ENCODE results near the gene DACT3.

The DACT3 gene

GRCh38 chr19:46637224-46637623 lies 23.8 kb downstream of the DACT3 start:
- Histone ChIP-seq H3K27me3 (ENCODE audit: insufficient read depth, low read length, poor library complexity, severe bottlenecking) (no peaks in the 10 kb centered on the region), H3K9me3 (ENCODE audit: insufficient read depth, low read depth, low read length) (no peaks in the 10 kb centered on the region), H3K79me2 (ENCODE audit: insufficient read depth, low read length) (no peaks in the 10 kb centered on the region), H3K9me2 (replicated peaks; ENCODE audit: low read depth, low read length) (no peaks in the 10 kb centered on the region), H3K4me3 (ENCODE audit: low read length, poor library complexity, severe bottlenecking) (no peak overlapping the region), H3K4me2 (ENCODE audit: low read depth, low read length, poor library complexity, severe bottlenecking) (no peak overlapping the region), H2AFZ (ENCODE audit: low read length) (no peak overlapping the region), H3K4me1 (ENCODE audit: insufficient read depth, low read length, poor library complexity, severe bottlenecking) (peaks cover 4% of the 10 kb centered on the region), H4K20me1 (ENCODE audit: insufficient read depth, low read length, poor library complexity, severe bottlenecking) (no peaks in the 10 kb centered on the region), H3K36me3 (ENCODE audit: insufficient read depth, low read length) (no peaks in the 10 kb centered on the region), H3K9ac (ENCODE audit: low read depth, low read length, poor library complexity, severe bottlenecking) (no peak overlapping the region), H3F3A (ENCODE audit: low read depth) (no peaks in the 10 kb centered on the region)
- TF ChIP-seq CTCF (conservative IDR thresholded peaks at IDR 0.05; ENCODE audit: low read length) (no peak), EZH2phosphoT487 (IDR thresholded peaks at IDR 0.05; ENCODE audit: borderline replicate concordance) (no peak)

- H3K4me1 ChIP-seq (ENCODE audit: insufficient read depth, low read length, poor library complexity, severe bottlenecking): peaks cover 4% of the 10 kb centered on the region
- H3K9me2 ChIP-seq (replicated peaks; ENCODE audit: low read depth, low read length): no peaks in the 10 kb centered on the region
- no peak for TF ChIP-seq CTCF (conservative IDR thresholded peaks at IDR 0.05; ENCODE audit: low read length)
- TF ChIP-seq EZH2phosphoT487 (IDR thresholded peaks at IDR 0.05; ENCODE audit: borderline replicate concordance): no peak
- no peaks in the 10 kb centered on the region for H3K27me3 ChIP-seq (ENCODE audit: insufficient read depth, low read length, poor library complexity, severe bottlenecking)
- H2AFZ ChIP-seq (ENCODE audit: low read length): no peak within 1 kb of the TSS
- H3K79me2 ChIP-seq (ENCODE audit: insufficient read depth, low read length): no peaks in the 10 kb centered on the region
- no peaks in the 10 kb centered on the region for H3F3A ChIP-seq (ENCODE audit: low read depth)
- H4K20me1 ChIP-seq (ENCODE audit: insufficient read depth, low read length, poor library complexity, severe bottlenecking): no peaks in the 10 kb centered on the region
- no peak within 1 kb of the TSS for H3K4me2 ChIP-seq (ENCODE audit: low read depth, low read length, poor library complexity, severe bottlenecking)
- H3K4me3 ChIP-seq (ENCODE audit: low read length, poor library complexity, severe bottlenecking): no peak within 1 kb of the TSS
- no peaks in the 10 kb centered on the region for H3K36me3 ChIP-seq (ENCODE audit: insufficient read depth, low read length)
- no peaks in the 10 kb centered on the region for H3K9me3 ChIP-seq (ENCODE audit: insufficient read depth, low read depth, low read length)
- H3K9ac ChIP-seq (ENCODE audit: low read depth, low read length, poor library complexity, severe bottlenecking): no peak within 1 kb of the TSS
These were observed 24.8 kb downstream of the DACT3 start, which contains the start of gene GNG8 for GRCh38 chr19:46635920-46636761. Gene GNG8 (minus strand): TSS chr19:46636202. CDS start chr19:46634682, 1,520 bp downstream.

- H3K4me3 ChIP-seq (ENCODE audit: low read length, poor library complexity, severe bottlenecking): no peak overlapping the region
- H3K27me3 ChIP-seq (ENCODE audit: insufficient read depth, low read length, poor library complexity, severe bottlenecking): no peaks in the 10 kb centered on the region
- no peaks in the 10 kb centered on the region for H3K9me3 ChIP-seq (ENCODE audit: insufficient read depth, low read depth, low read length)
- H3K4me1 ChIP-seq (ENCODE audit: insufficient read depth, low read length, poor library complexity, severe bottlenecking): peaks cover 4% of the 10 kb centered on the region
- H3K9me2 ChIP-seq (replicated peaks; ENCODE audit: low read depth, low read length): no peaks in the 10 kb centered on the region
- H3F3A ChIP-seq (ENCODE audit: low read depth): no peaks in the 10 kb centered on the region
- H4K20me1 ChIP-seq (ENCODE audit: insufficient read depth, low read length, poor library complexity, severe bottlenecking): no peaks in the 10 kb centered on the region
- H2AFZ ChIP-seq (ENCODE audit: low read length): no peak overlapping the region
- H3K36me3 ChIP-seq (ENCODE audit: insufficient read depth, low read length): no peaks in the 10 kb centered on the region
- H3K4me2 ChIP-seq (ENCODE audit: low read depth, low read length, poor library complexity, severe bottlenecking): no peak overlapping the region
- TF ChIP-seq EZH2phosphoT487 (IDR thresholded peaks at IDR 0.05; ENCODE audit: borderline replicate concordance) (no peak), CTCF (conservative IDR thresholded peaks at IDR 0.05; ENCODE audit: low read length) (no peak)
- H3K79me2 ChIP-seq (ENCODE audit: insufficient read depth, low read length): no peaks in the 10 kb centered on the region
- no peak overlapping the region for H3K9ac ChIP-seq (ENCODE audit: low read depth, low read length, poor library complexity, severe bottlenecking)
These were observed 26.2 kb downstream of the DACT3 start for GRCh38 chr19:46634656-46635218.

All from Loucy (cell line).